ENCODE results near the gene SMURF2. TPM values are rescaled to one million over a fixed set of nuclear protein-coding genes. Genes with fewer than 3 reads are reported as not detected.

SMURF2 gene
- total and polyA plus RNA-seq, 10 of the 15 experiments (the other 5 are each of a cell fraction or from before 2014, with no cell fraction given) = 2.8 to 13.4 (median 7.5) TPM

- ChIA-PET POLR2A (no interaction called here), CTCF (interaction anchor here (1.2 to 2.0 kb wide), 2 partner anchors 10 to 220 kb away, joined by 4 to 7 read pairs; no protein-coding TSS in a partner anchor), RAD21 (ENCODE audit: unreplicated experiment) (no interaction called here), SMC1A (ENCODE audit: uncharacterized antibody, unreplicated experiment) (interaction anchor here (1.0 to 2.3 kb wide), 4 partner anchors 8 to 91 kb away, joined by 3 to 10 read pairs (median 4); no protein-coding TSS in a partner anchor)
- Histone ChIP-seq H3K4me1 (ENCODE audit: control insufficient read depth, insufficient read depth, low read length) (peaks cover 21% of the 10 kb centered on the region), H3K27me3 (replicated peaks in 1 of 2; ENCODE audit: control insufficient read depth in 2 of 2, insufficient read depth in 2 of 2, low read length in 1 of 2) (no peaks in the 10 kb centered on the region), H4K20me1 (ENCODE audit: control insufficient read depth, insufficient read depth) (no peaks in the 10 kb centered on the region), H3K4me3 (no peak overlapping the region), H3K9ac (ENCODE audit: control insufficient read depth, insufficient read depth, low read length) (no peak overlapping the region), H3K79me2 (ENCODE audit: control insufficient read depth, insufficient read depth, low read length) (peaks cover 6% of the 10 kb centered on the region), H3K36me3 (ENCODE audit: control insufficient read depth in 2 of 2, insufficient read depth in 2 of 2, low read length in 1 of 2) (no peaks in the 10 kb centered on the region; a peak in 2 of 4 replicates), H3K27ac (ENCODE audit: control insufficient read depth, insufficient read depth) (no peak overlapping the region), H3K9me3 (replicated peaks; ENCODE audit: control insufficient read depth, insufficient read depth, low read length) (no peaks in the 10 kb centered on the region), H2AFZ (ENCODE audit: control insufficient read depth, low read depth, low read length) (no peak overlapping the region), H3K4me2 (ENCODE audit: control insufficient read depth, insufficient read depth) (no peak overlapping the region)
- WGBS (ENCODE audit: insufficient coverage, insufficient replicate concordance, low lambda C conversion rate, missing lambda C conversion rate) = 76% methylated on average over 2 of the region's 2 CpGs
- intact Hi-C loops (cut with micrococcal nuclease; ENCODE audit: unreplicated experiment) = loop anchor here (5.0 kb wide), 1 partner anchor 36 kb away; no protein-coding TSS in a partner anchor
- FAIRE-seq (no peak), ATAC-seq (no peak), DNase-seq (ENCODE audit: low read depth, low spot score) (no peak)
- in situ Hi-C loops (cut with MboI) = no loop called here
- no TSS peak for BruUV-seq (replicated peaks)
- TF ChIP-seq RUNX3 (IDR thresholded peaks at IDR 0.05; ENCODE audit: low read length) (peak; percentile 19; the same call in 1 of the 2 replicates), PAX8 (IDR thresholded peaks at IDR 0.05) (no peak), SPI1 (IDR thresholded peaks at IDR 0.05; ENCODE audit: borderline replicate concordance, insufficient read depth, low read depth, low read length) (peak; percentile 32; the same call in 1 of the 2 replicates)
These were observed 23.4 kb downstream of the SMURF2 start for GRCh38 chr17:64638552-64639203.

- no peaks in the 10 kb centered on the region; a peak in 1 of 4 replicates for H3K36me3 ChIP-seq (ENCODE audit: control insufficient read depth in 2 of 2, insufficient read depth in 2 of 2, low read length in 1 of 2)
- peak; percentile 62 for DNase-seq (ENCODE audit: low read depth, low spot score)
- no peak overlapping the region for H3K4me2 ChIP-seq (ENCODE audit: control insufficient read depth, insufficient read depth)
- in situ Hi-C loops (cut with MboI) (no loop called here), intact Hi-C loops (cut with micrococcal nuclease; ENCODE audit: unreplicated experiment) (loop anchor here (5.0 kb wide), 1 partner anchor 33 kb away; no protein-coding TSS in a partner anchor)
- H3K27me3 ChIP-seq (replicated peaks in 1 of 2; ENCODE audit: control insufficient read depth in 2 of 2, insufficient read depth in 2 of 2, low read length in 1 of 2) = no peaks in the 10 kb centered on the region
- peak; percentile 88 for FAIRE-seq
- ChIA-PET RAD21 (ENCODE audit: unreplicated experiment) (interaction anchor here (1.2 kb wide), 1 partner anchor 14 kb away, joined by 3 read pairs; no protein-coding TSS in a partner anchor), SMC1A (ENCODE audit: uncharacterized antibody, unreplicated experiment) (interaction anchor here (0.8 to 3.5 kb wide), 4 partner anchors 13 to 139 kb away, joined by 3 to 19 read pairs (median 4); partner anchors contain the start of gene POLG2), POLR2A (interaction anchor here (0.6 to 0.8 kb wide), 3 partner anchors 187 to 418 kb away, joined by 3 read pairs; partner anchors contain the start of gene MILR1), CTCF (interaction anchor here (0.6 to 3.4 kb wide), 3 partner anchors 9 to 14 kb away, joined by 3 to 13 read pairs (median 3); no protein-coding TSS in a partner anchor)
- no peaks in the 10 kb centered on the region for H4K20me1 ChIP-seq (ENCODE audit: control insufficient read depth, insufficient read depth)
- H2AFZ ChIP-seq (ENCODE audit: control insufficient read depth, low read depth, low read length) = no peak overlapping the region
- H3K79me2 ChIP-seq (ENCODE audit: control insufficient read depth, insufficient read depth, low read length) = peaks cover 6% of the 10 kb centered on the region
- WGBS (ENCODE audit: insufficient coverage, insufficient replicate concordance, low lambda C conversion rate, missing lambda C conversion rate) = 6% methylated on average over 1 of the region's 1 CpG
- TSS peak; percentile 40 for BruUV-seq (replicated peaks)
- ATAC-seq = peak; percentile 88
- H3K4me1 ChIP-seq (ENCODE audit: control insufficient read depth, insufficient read depth, low read length) = peaks cover 21% of the 10 kb centered on the region
- no peak overlapping the region for H3K4me3 ChIP-seq
- H3K27ac ChIP-seq (ENCODE audit: control insufficient read depth, insufficient read depth) = peak overlapping the region; percentile 63
- no peak overlapping the region for H3K9ac ChIP-seq (ENCODE audit: control insufficient read depth, insufficient read depth, low read length)
- no peaks in the 10 kb centered on the region for H3K9me3 ChIP-seq (replicated peaks; ENCODE audit: control insufficient read depth, insufficient read depth, low read length)
- no peak for TF ChIP-seq ASH2L (IDR thresholded peaks at IDR 0.05; ENCODE audit: borderline replicate concordance, low read depth)
- peak; percentile 64 for TF ChIP-seq CREM (IDR thresholded peaks at IDR 0.05; ENCODE audit: low read depth)
- no peak for TF ChIP-seq CHD1 (IDR thresholded peaks at IDR 0.05; ENCODE audit: low read depth, low read length)
- peak; percentile 91 for TF ChIP-seq SKIL (IDR thresholded peaks at IDR 0.05; ENCODE audit: low read depth, poor library complexity, severe bottlenecking)
- peak; percentile 83; the same call in 1 of the 2 replicates for TF ChIP-seq ZBED1 (IDR thresholded peaks at IDR 0.05; ENCODE audit: borderline replicate concordance)
- no peak for TF ChIP-seq SMAD5 (IDR thresholded peaks at IDR 0.05; ENCODE audit: low read depth)
- 0 out of 2 replicates have a peak, but pooled peaks have one; percentile 25 for TF ChIP-seq NKRF (conservative IDR thresholded peaks at IDR 0.05)
- TF ChIP-seq POLR2AphosphoS5 (IDR thresholded peaks at IDR 0.05; ENCODE audit: low read length) = no peak
These were observed 26.3 kb downstream of the SMURF2 start for GRCh38 chr17:64635647-64636305.
